K562 (cell line): ENCODE results near the gene PDCL3. TPM values are rescaled to one million over a fixed set of nuclear protein-coding genes. Genes with fewer than 3 reads are reported as not detected.

Experiments
- ATAC-seq: fragments of 200-7000 bp; cut with Tn5 transposase; 3 replicates; pipeline ENCODE4 v1.9.1; 2020; ENCODE audit warnings: moderate library complexity
- BruUV-seq: library from RNA; stranded (reverse); fragments of 400-500 nt; replicated peaks from 2 replicates; lab custom pipeline; 2021; lab: Mats Ljungman, UMichigan
- CTCF ChIA-PET: fragments of 300-600 bp; formaldehyde crosslinking; extraction: SDS; loops from one replicate; lab custom pipeline; 2021; ENCODE audit warnings: low intra/inter-chr PET ratio; lab: Yijun Ruan, JAX
- POLR2A ChIA-PET: fragments of 300-600, 350-650 bp; sonication (Branson Sonifier 250); formaldehyde crosslinking; extraction: SDS; loops from one replicate; lab custom pipeline; 2021; ENCODE audit warnings: antibody characterized with exemption, inconsistent platforms; lab: Yijun Ruan, JAX
- DNase-seq, 4 experiments: peaks; one replicate each; pipeline versions ENCODE4 v3.0.0 to v3.0.0-alpha.2; 2011 to 2018; ENCODE audit warnings: low spot score in 3 of 4, mixed read lengths in 3 of 4; ENCODE audit errors: extremely low read depth in 1 of 4
- FAIRE-seq: peaks from 2 replicates; lab custom pipeline; 2011; peaks lifted over from hg19 to GRCh38; lab: Jason Lieb, UNC
- H2AFZ ChIP-seq: 2 replicates; pipeline ENCODE4 v1.6.0; 2011; ENCODE audit warnings: low read depth, low read length, control low read depth, inconsistent platforms
- H3K27ac ChIP-seq: fragments of 200-600 bp; 3 replicates; pipeline ENCODE4 v1.8.0; 2011; ENCODE audit warnings: low read depth, mild to moderate bottlenecking, control low read depth, inconsistent platforms, low read length, moderate library complexity, mixed read lengths; ENCODE audit errors: extremely low read depth
- H3K27me3 ChIP-seq, 2 experiments: fragments of 300-600 bp in 1 of 2; 2 replicates in 1 of 2; 3 replicates in 1 of 2; pipeline versions ENCODE4 v1.6.0 to v1.8.0; 2011; ENCODE audit warnings: inconsistent platforms in 2 of 2, low read length in 2 of 2, mild to moderate bottlenecking in 1 of 2, mixed read lengths in 1 of 2, moderate library complexity in 1 of 2; ENCODE audit not compliant: control insufficient read depth in 2 of 2, insufficient read depth in 2 of 2
- H3K36me3 ChIP-seq: fragments of 300-600 bp; 3 replicates; pipeline ENCODE4 v1.8.0; 2011; ENCODE audit warnings: mild to moderate bottlenecking, low read length, inconsistent platforms; ENCODE audit not compliant: control insufficient read depth, insufficient read depth
- H3K4me1 ChIP-seq, 2 experiments: fragments of 200-600 bp in 1 of 2; replicated peaks in 1 of 2; 2 replicates in 1 of 2; 3 replicates in 1 of 2; pipeline versions ENCODE4 v1.5.1 to v1.8.0; 2011; ENCODE audit warnings: inconsistent platforms in 2 of 2, low read length in 2 of 2, mild to moderate bottlenecking in 1 of 2, mixed read lengths in 1 of 2, moderate library complexity in 1 of 2; ENCODE audit not compliant: control insufficient read depth in 2 of 2, insufficient read depth in 2 of 2
- H3K4me2 ChIP-seq: 2 replicates; pipeline ENCODE4 v1.6.1; 2011; ENCODE audit warnings: low read length, control low read depth, inconsistent platforms, mixed read lengths; ENCODE audit not compliant: insufficient read depth
- H3K4me3 ChIP-seq: fragments of 200-600 bp; sonication (generic), shearing (Covaris generic); 2 replicates; pipeline ENCODE4 v1.5.1; 2016; ENCODE audit warnings: control low read depth, inconsistent platforms
- H3K79me2 ChIP-seq: fragments of 200-600 bp; 3 replicates; pipeline ENCODE4 v1.8.0; 2011; ENCODE audit warnings: low read length, inconsistent platforms; ENCODE audit not compliant: control insufficient read depth, insufficient read depth
- H3K9ac ChIP-seq, 2 experiments: 2 replicates each; pipeline versions ENCODE4 v1.6.0 to v1.6.1; 2011; ENCODE audit warnings: low read depth in 2 of 2, low read length in 2 of 2, control low read depth in 1 of 2, inconsistent platforms in 1 of 2, mild to moderate bottlenecking in 1 of 2, mixed read lengths in 1 of 2; ENCODE audit not compliant: insufficient read depth in 1 of 2
- H3K9me1 ChIP-seq: one replicate; pipeline ENCODE4 v1.6.0; 2011; ENCODE audit warnings: inconsistent platforms, mild to moderate bottlenecking, low read length, moderate library complexity; ENCODE audit not compliant: control insufficient read depth, insufficient read depth
- H3K9me3 ChIP-seq: replicated peaks from 2 replicates; pipeline ENCODE4 v1.5.1; 2011; ENCODE audit warnings: low read depth, low read length, inconsistent platforms; ENCODE audit not compliant: control insufficient read depth, insufficient read depth
- H4K20me1 ChIP-seq: replicated peaks from 2 replicates; pipeline ENCODE4 v1.6.1; 2011; ENCODE audit warnings: low read length, inconsistent platforms, mixed read lengths; ENCODE audit not compliant: control insufficient read depth, insufficient read depth
- ATF1 ChIP-seq, 2 experiments: fragments of 450-650 bp in 1 of 2; IDR thresholded peaks; 2 replicates each; pipeline ENCODE4 v1.6.1; 2016; ENCODE audit warnings: missing compliant biosample characterization in 1 of 2, missing genetic modification characterization in 1 of 2
- DMBX1 ChIP-seq: fragments of 250-450 bp; sonication (Bioruptor Pico); IDR thresholded peaks from 2 replicates; pipeline ENCODE4 v1.8.0; 2022; ENCODE audit warnings: inconsistent platforms, mild to moderate bottlenecking, moderate library complexity, borderline replicate concordance
- HMG20A ChIP-seq: fragments of 450-650 bp; formaldehyde crosslinking; conservative IDR thresholded peaks from 2 replicates; pipeline ENCODE4 v1.4.0; 2020; ENCODE audit warnings: mild to moderate bottlenecking, mixed read lengths
- L3MBTL2 ChIP-seq: fragments of 450-650 bp; IDR thresholded peaks from 2 replicates; pipeline ENCODE4 v1.6.1; 2016; ENCODE audit warnings: mild to moderate bottlenecking, moderate library complexity
- NCOR1 ChIP-seq: fragments of 450-650 bp; IDR thresholded peaks from 2 replicates; pipeline ENCODE4 v1.6.1; 2016; ENCODE audit warnings: mild to moderate bottlenecking, moderate library complexity
- SRF ChIP-seq, 2 experiments: fragments of 250-450, 450-650 bp in 1 of 2; sonication (Bioruptor Pico) in 1 of 2; sonication (generic) in 1 of 2; formaldehyde crosslinking; IDR thresholded peaks; 2 replicates each; pipeline versions ENCODE4 v1.5.0 to v1.5.1; 2020 to 2022; ENCODE audit warnings: mild to moderate bottlenecking in 1 of 2, missing genetic modification reagents in 1 of 2
- ZBTB17 ChIP-seq: fragments of 450-650 bp; formaldehyde crosslinking; IDR thresholded peaks from 2 replicates; pipeline ENCODE4 v1.4.0; 2020; ENCODE audit warnings: mild to moderate bottlenecking
- WGBS: fragments of 100-300 bp; shearing (Covaris generic); methylation state at CpG from one replicate; pipeline ENCODE4 v1.1.6; 2016; ENCODE audit warnings: low coverage, mixed read lengths; ENCODE audit not compliant: insufficient coverage; ENCODE audit errors: missing lambda C conversion rate; 5-methylcytosine and 5-hydroxymethylcytosine counted together
- in situ Hi-C: fragments of 300-500 bp; cut with MboI; formaldehyde crosslinking; loops from 4 replicates; pipeline ENCODE4 v1.15.0; 2018; ENCODE audit warnings: inconsistent platforms, mixed read lengths
- intact Hi-C: fragments of 100-400 bp; cut with micrococcal nuclease; formaldehyde crosslinking; loops from 2 replicates; pipeline ENCODE4 v1.14.2; 2022
- polyA plus RNA-seq, 8 experiments: library from polyadenylated mRNA; depleted of rRNA in 4 of 8; stranded (reverse) in 5 of 8; unstranded in 3 of 8; fragments of >200 nt; fragmentation: Nextera tagmentation in 2 of 8; fragmentation: Illumina TruSeq in 1 of 8; extraction: Ambion mirVana in 2 of 8; extraction: Trizol in 1 of 8; gene quantifications; 2 replicates each; pipeline versions ENCODE4 v1.2.1 to v1.2.3, GENCODE V29; 2011 to 2014; ENCODE audit warnings: inconsistent platforms in 1 of 8, missing spikeins in 1 of 8
- total RNA-seq, 7 experiments: library from RNA; depleted of rRNA in 6 of 7; stranded (reverse); fragments of >200 nt in 6 of 7; fragmentation: Illumina TruSeq in 2 of 7; extraction: Trizol in 2 of 7; gene quantifications; 2 replicates each; pipeline versions ENCODE4 v1.2.1 to v1.2.3, GENCODE V29; 2011 to 2021; ENCODE audit warnings: low replicate concordance in 1 of 7

Gene PDCL3
- total and polyA plus RNA-seq, 9 of the 15 experiments (the other 6 are each of a cell fraction or from before 2014, with no cell fraction given), result 16.6 to 76.7 (median 26.9) TPM

DNA sequence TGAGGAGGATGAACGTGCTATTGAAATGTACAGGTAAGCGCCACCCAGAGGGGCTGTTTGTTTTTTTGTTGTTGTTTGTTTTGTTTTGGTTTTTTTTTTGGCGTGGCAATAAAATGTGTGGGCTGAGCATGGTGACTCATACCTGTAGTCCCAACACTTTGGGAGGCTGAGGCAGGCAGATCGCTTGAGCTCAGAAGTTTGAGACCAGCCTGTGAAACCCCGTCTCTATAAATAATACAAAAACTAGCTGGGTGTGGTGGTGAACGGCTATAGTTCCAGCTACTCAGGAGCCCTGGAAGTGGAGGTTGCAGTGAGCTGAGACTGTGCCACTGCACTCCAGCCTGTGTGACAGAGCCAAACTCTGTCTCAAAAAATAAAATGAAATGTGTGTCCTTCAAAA is 6.2 kb downstream of the PDCL3 start:
- intact Hi-C loops, result no loop called here
- Histone ChIP-seq H3K9me3 (no peaks in the 10 kb centered on the region), H3K4me3 (no peak overlapping the region), H3K9ac (no peak overlapping the region), H3K4me2 (no peak overlapping the region)
- no peak for FAIRE-seq
- TF ChIP-seq HMG20A (CRISPR knock-in tag), result no peak
- TF ChIP-seq ZBTB17 (CRISPR knock-in tag), result no peak
- no peak for TF ChIP-seq NCOR1
- TF ChIP-seq SRF (CRISPR knock-in tag; IDR thresholded peaks at IDR 0.05), result no peak
- no peak for TF ChIP-seq ATF1 (CRISPR knock-in tag; IDR thresholded peaks at IDR 0.05)
- TF ChIP-seq ATF1 (tag; IDR thresholded peaks at IDR 0.05), result no peak
- no peak for TF ChIP-seq L3MBTL2
- TF ChIP-seq DMBX1 (CRISPR knock-in tag), result no peak
- TF ChIP-seq, all 486 proteins: peak for 0
- no peaks in the 10 kb centered on the region for H3K9me1 ChIP-seq
- ChIA-PET POLR2A (no interaction called here), CTCF (no interaction called here)
- peaks cover 8% of the 10 kb centered on the region; the same call in 2 of the 3 replicates for H3K79me2 ChIP-seq
- no peak for DNase-seq
- BruUV-seq, result no TSS peak
- peaks cover 43% of the 10 kb centered on the region; the same call in 2 of the 3 replicates for H3K36me3 ChIP-seq
- no peak overlapping the region for H3K27ac ChIP-seq
- H2AFZ ChIP-seq, result no peak overlapping the region
- peaks cover 5 to 6% of the 10 kb centered on the region in 2 experiments; a peak in 3 of 5 replicates for H3K4me1 ChIP-seq
- no peaks in the 10 kb centered on the region for H3K27me3 ChIP-seq
- in situ Hi-C loops, result no loop called here
- no peak for ATAC-seq
- 84% methylated on average over 6 of the region's 6 CpGs for WGBS
- H4K20me1 ChIP-seq, result no peaks in the 10 kb centered on the region
